Panc1 (cell line): ENCODE data around the gene PRRX2. TPM values are rescaled to one million over a fixed set of nuclear protein-coding genes. Genes with fewer than 3 reads are reported as not detected.

Source experiments
- ATAC-seq: fragments of 200-7000 bp; cut with Tn5 transposase; 2 replicates; pipeline ENCODE4 v1.9.1; 2020; ENCODE audit warnings: mild to moderate bottlenecking, moderate library complexity
- BruUV-seq: library from RNA; stranded (reverse); fragments of 400-500 nt; replicated peaks from 2 replicates; lab custom pipeline; 2021; lab: Mats Ljungman, UMichigan
- CTCF ChIA-PET: fragments of 300-600 bp; sonication (Branson Sonifier 250); formaldehyde crosslinking; loops from one replicate; lab custom pipeline; 2022; ENCODE audit warnings: antibody characterized with exemption; lab: Charles Lee
- POLR2A ChIA-PET: fragments of 300-600 bp; sonication (Branson Sonifier 250); formaldehyde crosslinking; loops from one replicate; lab custom pipeline; 2022; ENCODE audit warnings: antibody characterized with exemption; lab: Charles Lee
- DNase-seq: peaks from one replicate; pipeline ENCODE4 v3.0.0-alpha.2; 2010; ENCODE audit warnings: low read depth, low spot score
- H3K27ac ChIP-seq: 2 replicates; pipeline ENCODE4 v1.5.1; 2011; ENCODE audit warnings: mild to moderate bottlenecking, low read length, inconsistent platforms
- H3K27me3 ChIP-seq: fragments of 200-500 bp; sonication (Bioruptor generic); 2 replicates; pipeline ENCODE4 v1.6.0; 2014; ENCODE audit warnings: low read length, inconsistent platforms; ENCODE audit not compliant: control insufficient read depth, insufficient read depth
- H3K36me3 ChIP-seq: fragments of 200-500 bp; sonication (Bioruptor generic); 2 replicates; pipeline ENCODE4 v1.5.1; 2014; ENCODE audit warnings: inconsistent platforms, mild to moderate bottlenecking, low read length, moderate library complexity; ENCODE audit not compliant: control insufficient read depth, insufficient read depth
- H3K4me1 ChIP-seq: 2 replicates; pipeline ENCODE4 v1.5.1; 2011; ENCODE audit warnings: inconsistent platforms, mild to moderate bottlenecking, low read length, moderate library complexity; ENCODE audit not compliant: control insufficient read depth, insufficient read depth
- H3K4me3 ChIP-seq, 2 experiments: 2 replicates each; pipeline ENCODE4 v1.5.1; 2011 to 2012; ENCODE audit warnings: low read depth in 2 of 2, low read length in 2 of 2, mild to moderate bottlenecking in 2 of 2, inconsistent platforms in 1 of 2, moderate library complexity in 1 of 2
- H3K9me3 ChIP-seq: fragments of 200-500 bp; sonication (Bioruptor generic); 2 replicates; pipeline ENCODE4 v1.5.1; 2014; ENCODE audit warnings: low read depth, mild to moderate bottlenecking, inconsistent platforms, low read length, moderate library complexity; ENCODE audit not compliant: control insufficient read depth, insufficient read depth
- POLR2AphosphoS5 ChIP-seq: IDR thresholded peaks from 2 replicates; pipeline ENCODE4 v1.6.1; 2012; ENCODE audit warnings: mild to moderate bottlenecking, low read depth, low read length, moderate library complexity
- SIN3A ChIP-seq: IDR thresholded peaks from 2 replicates; pipeline ENCODE4 v1.6.1; 2012; ENCODE audit warnings: low read depth, mild to moderate bottlenecking, low read length, moderate library complexity, borderline replicate concordance; ENCODE audit not compliant: insufficient read depth
- TCF7L2 ChIP-seq: IDR thresholded peaks from 2 replicates; pipeline ENCODE4 v1.6.1; 2011; ENCODE audit warnings: mild to moderate bottlenecking, low read depth, low read length, inconsistent platforms
- in situ Hi-C: cut with HindIII; loops from 2 replicates; pipeline ENCODE4 v1.10.0; 2016; ENCODE audit warnings: low sequenced_read_pairs, low pct_unique_long_range_greater_than_20kb
- intact Hi-C: fragments of 100-400 bp; cut with micrococcal nuclease; formaldehyde crosslinking; loops from one replicate; pipeline ENCODE4 v1.10.0; 2022; ENCODE audit not compliant: unreplicated experiment
- total RNA-seq: library from RNA; stranded (reverse); gene quantifications from one replicate; pipeline ENCODE4 v1.2.1, GENCODE V29; 2021; ENCODE audit not compliant: unreplicated experiment
- TF ChIP-seq, protein P1 (sequence below), 2 experiments: IDR thresholded peaks; 2 replicates each; pipeline ENCODE4 v1.6.1; 2011 to 2012; ENCODE audit warnings: low read depth in 2 of 2, control low read depth in 1 of 2, low read length in 1 of 2, mild to moderate bottlenecking in 1 of 2, moderate library complexity in 1 of 2; ENCODE audit not compliant: insufficient read depth in 1 of 2
- TF ChIP-seq, protein P2 (sequence below): fragments of 450-650 bp; IDR thresholded peaks from 2 replicates; pipeline ENCODE4 v1.5.1; 2017; ENCODE audit warnings: mild to moderate bottlenecking

Gene PRRX2
- total RNA-seq, 1 experiment from 2014 or later = 6.3 TPM

DNA sequence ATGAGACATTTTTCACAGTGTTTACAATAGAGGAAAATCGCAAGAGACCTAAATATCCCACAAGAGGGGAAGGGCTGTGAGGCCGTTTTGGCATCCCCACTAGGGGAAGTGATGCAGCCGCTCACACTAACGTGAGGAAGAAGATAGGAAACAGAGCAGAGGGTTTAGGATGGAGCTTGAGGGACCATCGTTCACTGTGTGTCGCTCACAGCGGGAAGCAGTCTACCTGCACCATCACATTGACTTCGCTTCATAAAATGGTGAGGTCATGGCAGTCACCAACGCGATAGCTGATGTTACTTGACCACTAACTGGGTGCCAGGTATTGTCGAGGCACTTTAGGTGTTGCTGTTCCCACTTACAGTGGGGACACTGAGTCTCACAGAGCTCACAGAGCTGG is 35.6 kb downstream of the PRRX2 start:
- CTCF ChIA-PET = interaction anchor here (0.6 kb wide), 1 partner anchor 107 kb away, joined by 7 read pairs; no protein-coding TSS in a partner anchor
- TF ChIP-seq POLR2AphosphoS5 = no peak
- no peaks in the 10 kb centered on the region for H3K36me3 ChIP-seq
- POLR2A ChIA-PET = no interaction called here
- intact Hi-C loops (no loop called here), in situ Hi-C loops (no loop called here)
- DNase-seq (no peak), ATAC-seq (no peak)
- H3K27me3 ChIP-seq = no peaks in the 10 kb centered on the region
- no TSS peak for BruUV-seq
- H3K27ac ChIP-seq = no peak overlapping the region
- H3K4me3 ChIP-seq = no peak overlapping the region
- no peaks in the 10 kb centered on the region for H3K4me1 ChIP-seq
- H3K9me3 ChIP-seq = no peaks in the 10 kb centered on the region

DNA sequence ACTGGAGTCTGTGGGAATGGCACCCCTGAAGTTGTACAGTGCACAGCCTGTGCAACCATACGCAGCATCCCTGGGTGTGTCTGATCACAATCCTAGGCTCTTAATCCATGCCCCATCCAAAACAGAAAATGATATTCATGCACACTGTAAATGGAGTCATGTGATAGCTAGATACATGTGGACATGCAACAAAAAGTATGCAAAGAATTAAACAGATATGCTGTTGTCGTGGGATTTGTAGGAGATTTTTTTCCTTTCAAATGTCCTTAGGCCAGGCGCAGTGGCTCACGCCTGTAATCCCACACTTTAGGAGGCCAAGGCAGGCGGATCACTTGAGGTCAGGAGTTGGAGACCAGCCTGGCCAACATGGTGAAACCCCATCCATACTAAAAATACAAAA is 36.1 kb downstream of the PRRX2 start:
- Histone ChIP-seq H3K36me3 (no peaks in the 10 kb centered on the region), H3K9me3 (no peaks in the 10 kb centered on the region), H3K27ac (no peak overlapping the region), H3K4me1 (no peaks in the 10 kb centered on the region), H3K27me3 (no peaks in the 10 kb centered on the region), H3K4me3 (no peak overlapping the region)
- TF ChIP-seq, protein P1, sequence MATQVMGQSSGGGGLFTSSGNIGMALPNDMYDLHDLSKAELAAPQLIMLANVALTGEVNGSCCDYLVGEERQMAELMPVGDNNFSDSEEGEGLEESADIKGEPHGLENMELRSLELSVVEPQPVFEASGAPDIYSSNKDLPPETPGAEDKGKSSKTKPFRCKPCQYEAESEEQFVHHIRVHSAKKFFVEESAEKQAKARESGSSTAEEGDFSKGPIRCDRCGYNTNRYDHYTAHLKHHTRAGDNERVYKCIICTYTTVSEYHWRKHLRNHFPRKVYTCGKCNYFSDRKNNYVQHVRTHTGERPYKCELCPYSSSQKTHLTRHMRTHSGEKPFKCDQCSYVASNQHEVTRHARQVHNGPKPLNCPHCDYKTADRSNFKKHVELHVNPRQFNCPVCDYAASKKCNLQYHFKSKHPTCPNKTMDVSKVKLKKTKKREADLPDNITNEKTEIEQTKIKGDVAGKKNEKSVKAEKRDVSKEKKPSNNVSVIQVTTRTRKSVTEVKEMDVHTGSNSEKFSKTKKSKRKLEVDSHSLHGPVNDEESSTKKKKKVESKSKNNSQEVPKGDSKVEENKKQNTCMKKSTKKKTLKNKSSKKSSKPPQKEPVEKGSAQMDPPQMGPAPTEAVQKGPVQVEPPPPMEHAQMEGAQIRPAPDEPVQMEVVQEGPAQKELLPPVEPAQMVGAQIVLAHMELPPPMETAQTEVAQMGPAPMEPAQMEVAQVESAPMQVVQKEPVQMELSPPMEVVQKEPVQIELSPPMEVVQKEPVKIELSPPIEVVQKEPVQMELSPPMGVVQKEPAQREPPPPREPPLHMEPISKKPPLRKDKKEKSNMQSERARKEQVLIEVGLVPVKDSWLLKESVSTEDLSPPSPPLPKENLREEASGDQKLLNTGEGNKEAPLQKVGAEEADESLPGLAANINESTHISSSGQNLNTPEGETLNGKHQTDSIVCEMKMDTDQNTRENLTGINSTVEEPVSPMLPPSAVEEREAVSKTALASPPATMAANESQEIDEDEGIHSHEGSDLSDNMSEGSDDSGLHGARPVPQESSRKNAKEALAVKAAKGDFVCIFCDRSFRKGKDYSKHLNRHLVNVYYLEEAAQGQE (IDR thresholded peaks at IDR 0.05; ENCODE audit: insufficient read depth in 1 of 2, low read depth in 2 of 2, low read length in 1 of 2) = no peak
- TF ChIP-seq, protein P2, sequence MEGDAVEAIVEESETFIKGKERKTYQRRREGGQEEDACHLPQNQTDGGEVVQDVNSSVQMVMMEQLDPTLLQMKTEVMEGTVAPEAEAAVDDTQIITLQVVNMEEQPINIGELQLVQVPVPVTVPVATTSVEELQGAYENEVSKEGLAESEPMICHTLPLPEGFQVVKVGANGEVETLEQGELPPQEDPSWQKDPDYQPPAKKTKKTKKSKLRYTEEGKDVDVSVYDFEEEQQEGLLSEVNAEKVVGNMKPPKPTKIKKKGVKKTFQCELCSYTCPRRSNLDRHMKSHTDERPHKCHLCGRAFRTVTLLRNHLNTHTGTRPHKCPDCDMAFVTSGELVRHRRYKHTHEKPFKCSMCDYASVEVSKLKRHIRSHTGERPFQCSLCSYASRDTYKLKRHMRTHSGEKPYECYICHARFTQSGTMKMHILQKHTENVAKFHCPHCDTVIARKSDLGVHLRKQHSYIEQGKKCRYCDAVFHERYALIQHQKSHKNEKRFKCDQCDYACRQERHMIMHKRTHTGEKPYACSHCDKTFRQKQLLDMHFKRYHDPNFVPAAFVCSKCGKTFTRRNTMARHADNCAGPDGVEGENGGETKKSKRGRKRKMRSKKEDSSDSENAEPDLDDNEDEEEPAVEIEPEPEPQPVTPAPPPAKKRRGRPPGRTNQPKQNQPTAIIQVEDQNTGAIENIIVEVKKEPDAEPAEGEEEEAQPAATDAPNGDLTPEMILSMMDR = no peak
- TF ChIP-seq POLR2AphosphoS5 (no peak), TCF7L2 (no peak), SIN3A (no peak)
- POLR2A ChIA-PET = no interaction called here
- intact Hi-C loops = no loop called here
- no peak for ATAC-seq
- CTCF ChIA-PET = interaction anchor here (0.6 kb wide), 1 partner anchor 106 kb away, joined by 7 read pairs; no protein-coding TSS in a partner anchor
- in situ Hi-C loops = no loop called here
- no peak for DNase-seq
- BruUV-seq = no TSS peak

DNA sequence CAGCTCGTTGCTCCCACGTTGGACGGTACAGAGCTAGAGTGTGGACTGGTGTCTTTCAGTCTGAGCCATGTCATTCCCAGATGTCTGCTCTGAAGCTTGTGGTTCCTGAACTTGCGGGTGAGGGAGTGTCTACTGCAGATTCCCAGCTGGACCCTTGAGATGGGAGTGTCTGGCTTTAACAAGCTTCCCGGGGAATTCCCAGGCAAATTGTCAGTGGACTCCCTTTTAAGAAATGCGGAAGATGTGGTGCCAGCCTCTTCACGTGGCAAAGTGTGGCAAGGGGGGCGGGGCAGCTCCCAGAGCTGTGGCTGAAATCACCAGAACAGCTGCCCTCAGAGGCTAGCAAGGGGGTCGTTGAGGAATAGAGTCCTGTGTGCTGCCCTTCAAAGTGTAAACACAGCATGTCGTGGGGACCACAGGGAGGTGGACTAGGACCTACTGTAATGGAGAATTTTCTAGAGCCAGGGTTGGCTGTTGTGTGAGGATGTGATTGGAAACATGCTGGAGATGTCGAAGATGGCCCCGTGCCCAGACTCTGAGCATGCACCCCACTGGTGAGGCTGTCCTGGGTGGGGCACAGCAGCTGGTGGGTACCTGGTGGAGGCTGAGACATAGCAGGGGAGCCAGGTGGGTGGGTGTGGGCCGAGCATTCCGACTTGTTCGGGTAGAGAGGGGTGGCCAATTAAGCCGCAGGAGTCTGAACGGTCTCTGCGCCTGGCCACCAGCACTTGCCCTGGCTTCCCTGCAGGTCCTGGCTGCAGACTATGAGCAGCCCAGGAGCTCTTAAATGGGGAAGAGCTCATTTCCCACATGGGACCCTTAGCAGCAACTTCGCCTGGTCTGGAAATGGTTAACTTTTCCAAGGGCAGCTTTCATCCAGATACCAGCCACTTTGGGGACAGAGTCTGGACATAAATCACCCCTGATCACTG is 37.4 kb downstream of the PRRX2 start:
- POLR2A ChIA-PET = no interaction called here
- in situ Hi-C loops (no loop called here), intact Hi-C loops (no loop called here)
- CTCF ChIA-PET = no interaction called here
- Histone ChIP-seq H3K27ac (no peak overlapping the region), H3K4me3 (no peak overlapping the region), H3K27me3 (no peaks in the 10 kb centered on the region), H3K36me3 (no peaks in the 10 kb centered on the region), H3K4me1 (no peaks in the 10 kb centered on the region), H3K9me3 (no peaks in the 10 kb centered on the region)
- BruUV-seq = no TSS peak
- no peak for DNase-seq
- no peak for ATAC-seq
- TF ChIP-seq POLR2AphosphoS5 = no peak
- no peak for TF ChIP-seq TCF7L2
- TF ChIP-seq SIN3A = no peak
- TF ChIP-seq, protein P2 = no peak
- TF ChIP-seq, protein P1 (IDR thresholded peaks at IDR 0.05; ENCODE audit: insufficient read depth in 1 of 2, low read depth in 2 of 2, low read length in 1 of 2) = no peak
